H9 (cell line): ENCODE data around the gene DEFB121. TPM values are rescaled to one million over a fixed set of nuclear protein-coding genes. Genes with fewer than 3 reads are reported as not detected.

Experiments
- DNase-seq: peaks from one replicate; pipeline ENCODE4 v3.0.0-alpha.2; 2017
- H2AFZ ChIP-seq: one replicate; pipeline ENCODE4 v1.6.1; 2013; ENCODE audit warnings: mild to moderate bottlenecking, low read length, control low read depth, moderate library complexity
- H2AK5ac ChIP-seq: 2 replicates; pipeline ENCODE4 v1.6.1; 2013; ENCODE audit warnings: low read length, control low read depth, mixed read lengths; ENCODE audit not compliant: insufficient read length
- H2BK120ac ChIP-seq: one replicate; pipeline ENCODE4 v1.6.1; 2013; ENCODE audit warnings: low read depth, mild to moderate bottlenecking, low read length, control low read depth, inconsistent platforms; ENCODE audit not compliant: poor library complexity, severe bottlenecking
- H2BK12ac ChIP-seq: 2 replicates; pipeline ENCODE4 v1.6.1; 2013; ENCODE audit warnings: low read length, control low read depth, mixed read lengths, low read depth; ENCODE audit not compliant: insufficient read length
- H2BK15ac ChIP-seq: 2 replicates; pipeline ENCODE4 v1.6.1; 2013; ENCODE audit warnings: low read depth, low read length, control low read depth
- H2BK20ac ChIP-seq: one replicate; pipeline ENCODE4 v1.6.1; 2013; ENCODE audit warnings: low read depth, mild to moderate bottlenecking, low read length, control low read depth, inconsistent platforms; ENCODE audit not compliant: poor library complexity, severe bottlenecking
- H2BK5ac ChIP-seq: 2 replicates; pipeline ENCODE4 v1.6.1; 2013; ENCODE audit warnings: low read length, control low read depth, mixed read lengths; ENCODE audit not compliant: insufficient read length
- H3K14ac ChIP-seq: 2 replicates; pipeline ENCODE4 v1.6.1; 2013; ENCODE audit warnings: low read length, control low read depth; ENCODE audit not compliant: insufficient read depth
- H3K18ac ChIP-seq: 2 replicates; pipeline ENCODE4 v1.6.1; 2013; ENCODE audit warnings: low read depth, mild to moderate bottlenecking, mixed read lengths, low read length, control low read depth; ENCODE audit not compliant: insufficient read length
- H3K23ac ChIP-seq: 2 replicates; pipeline ENCODE4 v1.6.1; 2013; ENCODE audit warnings: low read length, control low read depth, mixed read lengths, low read depth; ENCODE audit not compliant: insufficient read length
- H3K23me2 ChIP-seq: 2 replicates; pipeline ENCODE4 v1.6.1; 2013; ENCODE audit warnings: low read depth, mild to moderate bottlenecking, mixed read lengths, low read length, control low read depth; ENCODE audit not compliant: insufficient read length, poor library complexity, severe bottlenecking
- H3K27ac ChIP-seq: 2 replicates; pipeline ENCODE4 v1.5.1; 2013; ENCODE audit warnings: low read length, control low read depth, mixed read lengths, low read depth; ENCODE audit not compliant: insufficient read length
- H3K27me3 ChIP-seq: 2 replicates; pipeline ENCODE4 v1.6.1; 2013; ENCODE audit warnings: low read length, control low read depth, inconsistent platforms; ENCODE audit not compliant: insufficient read depth
- H3K4ac ChIP-seq: 2 replicates; pipeline ENCODE4 v1.6.1; 2013; ENCODE audit warnings: low read depth, mild to moderate bottlenecking, control low read depth, inconsistent platforms, low read length, moderate library complexity
- H3K4me1 ChIP-seq: 2 replicates; pipeline ENCODE4 v1.6.1; 2013; ENCODE audit warnings: low read length, control low read depth, inconsistent platforms; ENCODE audit not compliant: insufficient read depth
- H3K4me2 ChIP-seq: 2 replicates; pipeline ENCODE4 v1.6.1; 2013; ENCODE audit warnings: low read length, control low read depth, mixed read lengths; ENCODE audit not compliant: insufficient read length, insufficient read depth
- H3K56ac ChIP-seq: 2 replicates; pipeline ENCODE4 v1.6.1; 2013; ENCODE audit warnings: low read depth, mild to moderate bottlenecking, mixed read lengths, low read length, control low read depth; ENCODE audit not compliant: insufficient read length
- H3K79me1 ChIP-seq: 2 replicates; pipeline ENCODE4 v1.6.1; 2013; ENCODE audit warnings: low read depth, mild to moderate bottlenecking, moderate library complexity, low read length, control low read depth, inconsistent platforms; ENCODE audit not compliant: insufficient read depth, poor library complexity, severe bottlenecking
- H3K79me2 ChIP-seq: 2 replicates; pipeline ENCODE4 v1.6.1; 2013; ENCODE audit warnings: low read length, control low read depth, inconsistent platforms; ENCODE audit not compliant: insufficient read depth
- H3K9ac ChIP-seq: 2 replicates; pipeline ENCODE4 v1.6.1; 2013; ENCODE audit warnings: low read length, control low read depth, mixed read lengths; ENCODE audit not compliant: insufficient read length; ENCODE audit errors: extremely low read depth
- H3K9me3 ChIP-seq: one replicate; pipeline ENCODE4 v1.6.1; 2013; ENCODE audit warnings: low read depth, low read length, inconsistent platforms; ENCODE audit not compliant: control insufficient read depth
- H3T11ph ChIP-seq: one replicate; pipeline ENCODE4 v1.6.1; 2013; ENCODE audit warnings: mild to moderate bottlenecking, low read length, control low read depth, inconsistent platforms
- H4K20me1 ChIP-seq: one replicate; pipeline ENCODE4 v1.6.1; 2013; ENCODE audit not compliant: control insufficient read depth, insufficient read length, insufficient read depth
- H4K5ac ChIP-seq: 2 replicates; pipeline ENCODE4 v1.6.1; 2013; ENCODE audit warnings: low read depth, mild to moderate bottlenecking, mixed read lengths, low read length, control low read depth; ENCODE audit not compliant: insufficient read length
- H4K8ac ChIP-seq: replicated peaks from 2 replicates; pipeline ENCODE4 v1.6.1; 2013; ENCODE audit warnings: low read length, control low read depth, mixed read lengths, low read depth; ENCODE audit not compliant: insufficient read length
- H4K91ac ChIP-seq: 2 replicates; pipeline ENCODE4 v1.6.1; 2013; ENCODE audit warnings: low read depth, mild to moderate bottlenecking, moderate library complexity, mixed read lengths, low read length, control low read depth; ENCODE audit not compliant: insufficient read length
- H3K27ac Mint-ChIP-seq, 3 experiments: 2 replicates in 2 of 3; 3 replicates in 1 of 3; pipeline ENCODE4 v1.8.0; 2020 to 2021; ENCODE audit warnings: mixed read lengths in 3 of 3, mild to moderate bottlenecking in 1 of 3, moderate library complexity in 1 of 3
- H3K27me3 Mint-ChIP-seq: 2 replicates; pipeline ENCODE4 v1.8.0; 2021; ENCODE audit warnings: low read depth, mild to moderate bottlenecking, moderate library complexity, mixed read lengths
- H3K36me3 Mint-ChIP-seq, 3 experiments: 2 replicates in 2 of 3; 3 replicates in 1 of 3; pipeline ENCODE4 v1.8.0; 2020 to 2021; ENCODE audit warnings: low read depth in 3 of 3, mixed read lengths in 3 of 3; ENCODE audit not compliant: insufficient read depth in 1 of 3
- H3K4me1 Mint-ChIP-seq, 2 experiments: 2 replicates each; pipeline ENCODE4 v1.8.0; 2020; ENCODE audit warnings: mixed read lengths in 2 of 2
- H3K4me3 Mint-ChIP-seq, 2 experiments: 2 replicates in 1 of 2; 3 replicates in 1 of 2; pipeline ENCODE4 v1.8.0; 2020 to 2021; ENCODE audit warnings: mild to moderate bottlenecking in 2 of 2, mixed read lengths in 2 of 2, moderate library complexity in 1 of 2
- H3K9me3 Mint-ChIP-seq, 2 experiments: 2 replicates in 1 of 2; 3 replicates in 1 of 2; pipeline ENCODE4 v1.8.0; 2020; ENCODE audit warnings: mild to moderate bottlenecking in 2 of 2, mixed read lengths in 2 of 2, moderate library complexity in 1 of 2
- WGBS: extraction: QIAGEN DNeasy Blood & Tissue Kit; methylation state at CpG from one replicate; pipeline ENCODE4 v1.1.7; 2013; ENCODE audit warnings: missing lambda C conversion rate, low lambda C conversion rate, mixed read lengths; ENCODE audit not compliant: insufficient read length; ENCODE audit errors: extremely low coverage; 5-methylcytosine and 5-hydroxymethylcytosine counted together
- total RNA-seq: library from RNA; stranded (reverse); gene quantifications from 2 replicates; pipeline ENCODE4 v1.2.1, GENCODE V29; 2021
- TF ChIP-seq, protein P1 (sequence below): fragments of 200-600 bp; sonication (generic); conservative IDR thresholded peaks from 3 replicates; pipeline ENCODE4 v1.8.0; 2021; ENCODE audit warnings: antibody characterized with exemption, mild to moderate bottlenecking

DEFB121 gene
- total RNA-seq, 1 experiment from 2014 or later = not detected

DNA sequence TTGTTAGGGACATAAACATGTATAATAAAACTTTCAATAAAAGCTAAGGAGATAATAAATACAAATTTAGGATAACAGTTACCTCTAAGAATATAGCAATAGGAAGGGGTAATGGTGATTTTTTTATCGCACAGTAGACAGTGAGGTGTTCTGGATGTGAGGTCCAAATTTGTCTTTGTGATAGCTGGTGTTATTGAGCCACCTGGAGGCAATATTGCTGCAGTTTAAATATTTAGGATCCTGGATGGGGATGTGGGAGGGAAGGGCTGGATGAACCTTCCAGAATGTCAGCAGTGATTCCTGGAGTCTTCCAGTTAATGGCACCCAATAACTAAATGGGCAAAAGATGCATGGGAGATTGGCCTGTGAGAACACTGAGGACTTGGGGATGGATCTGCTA lies 48.3 kb upstream of the DEFB121 start:
- Histone ChIP-seq H3T11ph (no peak overlapping the region), H2BK20ac (no peak overlapping the region), H4K5ac (no peak overlapping the region), H2BK120ac (no peak overlapping the region), H3K18ac (no peak overlapping the region), H4K20me1 (no peaks in the 10 kb centered on the region), H3K14ac (no peak overlapping the region), H3K9me3 (peaks cover 55% of the 10 kb centered on the region), H3K23ac (no peak overlapping the region), H4K8ac (no peak overlapping the region), H3K79me2 (no peaks in the 10 kb centered on the region), H3K79me1 (no peaks in the 10 kb centered on the region), H3K4me1 (no peaks in the 10 kb centered on the region), H3K9ac (no peak overlapping the region), H2BK15ac (no peak overlapping the region), H3K56ac (no peak overlapping the region), H4K91ac (no peak overlapping the region), H3K4me2 (no peak overlapping the region), H3K4ac (no peak overlapping the region), H3K27me3 (no peaks in the 10 kb centered on the region), H3K23me2 (no peaks in the 10 kb centered on the region), H2AFZ (no peak overlapping the region), H2BK5ac (no peak overlapping the region), H2BK12ac (no peak overlapping the region), H2AK5ac (no peak overlapping the region), H3K27ac (no peak overlapping the region)
- no peak for DNase-seq
- TF ChIP-seq, protein P1, sequence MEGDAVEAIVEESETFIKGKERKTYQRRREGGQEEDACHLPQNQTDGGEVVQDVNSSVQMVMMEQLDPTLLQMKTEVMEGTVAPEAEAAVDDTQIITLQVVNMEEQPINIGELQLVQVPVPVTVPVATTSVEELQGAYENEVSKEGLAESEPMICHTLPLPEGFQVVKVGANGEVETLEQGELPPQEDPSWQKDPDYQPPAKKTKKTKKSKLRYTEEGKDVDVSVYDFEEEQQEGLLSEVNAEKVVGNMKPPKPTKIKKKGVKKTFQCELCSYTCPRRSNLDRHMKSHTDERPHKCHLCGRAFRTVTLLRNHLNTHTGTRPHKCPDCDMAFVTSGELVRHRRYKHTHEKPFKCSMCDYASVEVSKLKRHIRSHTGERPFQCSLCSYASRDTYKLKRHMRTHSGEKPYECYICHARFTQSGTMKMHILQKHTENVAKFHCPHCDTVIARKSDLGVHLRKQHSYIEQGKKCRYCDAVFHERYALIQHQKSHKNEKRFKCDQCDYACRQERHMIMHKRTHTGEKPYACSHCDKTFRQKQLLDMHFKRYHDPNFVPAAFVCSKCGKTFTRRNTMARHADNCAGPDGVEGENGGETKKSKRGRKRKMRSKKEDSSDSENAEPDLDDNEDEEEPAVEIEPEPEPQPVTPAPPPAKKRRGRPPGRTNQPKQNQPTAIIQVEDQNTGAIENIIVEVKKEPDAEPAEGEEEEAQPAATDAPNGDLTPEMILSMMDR = no peak
- WGBS = no CpG with 5 or more reads among the region's 1 CpG
- Mint-ChIP-seq H3K4me1 (no peaks in the 10 kb centered on the region), H3K27me3 (peaks cover 2% of the 10 kb centered on the region; the same call in 1 of the 2 replicates), H3K4me3 (no peak overlapping the region), H3K27ac (no peak overlapping the region), H3K9me3 (peaks cover 64 to 85% of the 10 kb centered on the region in 2 experiments), H3K36me3 (peaks cover 0 to 27% (median 4%) of the 10 kb centered on the region in 3 experiments; a peak in 5 of 7 replicates)
